Cardiac muscle cell (in vitro differentiated cells and primary cell): ENCODE measurements around the gene IST1. TPM values are rescaled to one million over a fixed set of nuclear protein-coding genes. Genes with fewer than 3 reads are reported as not detected.

ENCODE experiments used
- DNase-seq, 2 donors: peaks; one replicate each; pipeline versions ENCODE4 v3.0.0 to v3.0.0-alpha.2; 2010 to 2017; ENCODE audit warnings: low read depth in 1 of 2, low spot score in 1 of 2
- H3K27ac ChIP-seq: fragments of 200-600 bp; sonication (generic); 2 replicates; pipeline ENCODE4 v1.5.1; 2016
- H3K27me3 ChIP-seq: fragments of 200-600 bp; sonication (generic); 2 replicates; pipeline ENCODE4 v1.6.0; 2016; ENCODE audit warnings: control low read depth
- H3K36me3 ChIP-seq: fragments of 200-600 bp; sonication (generic); 2 replicates; pipeline ENCODE4 v1.5.1; 2016; ENCODE audit warnings: control low read depth
- H3K4me1 ChIP-seq: fragments of 200-600 bp; sonication (generic); 2 replicates; pipeline ENCODE4 v1.8.1; 2017; ENCODE audit warnings: low read depth, mild to moderate bottlenecking, mixed run types
- H3K4me3 ChIP-seq: fragments of 200-600 bp; sonication (generic); 2 replicates; pipeline ENCODE4 v1.5.1; 2016; ENCODE audit warnings: mild to moderate bottlenecking
- H3K9me3 ChIP-seq: fragments of 200-600 bp; sonication (generic); 2 replicates; pipeline ENCODE4 v1.5.1; 2017; ENCODE audit warnings: low read depth, mild to moderate bottlenecking, control low read depth
- polyA plus RNA-seq: library from polyadenylated mRNA; unstranded; fragments of >200 nt; fragmentation: Nextera tagmentation; extraction: Ambion mirVana; gene quantifications from 2 replicates; pipeline ENCODE4 v1.2.1, GENCODE V29; 2016
- total RNA-seq: library from RNA; depleted of rRNA; stranded (reverse); fragments of >200 nt; gene quantifications from 2 replicates; pipeline ENCODE4 v1.2.3, GENCODE V29; 2016
- TF ChIP-seq, protein P1 (sequence below): IDR thresholded peaks from 2 replicates; pipeline ENCODE4 v1.5.1; 2012; ENCODE audit warnings: low read depth, mild to moderate bottlenecking, low read length

The IST1 gene
- total and polyA plus RNA-seq, 2 experiments from 2014 or later = 164 to 248 TPM

DNA sequence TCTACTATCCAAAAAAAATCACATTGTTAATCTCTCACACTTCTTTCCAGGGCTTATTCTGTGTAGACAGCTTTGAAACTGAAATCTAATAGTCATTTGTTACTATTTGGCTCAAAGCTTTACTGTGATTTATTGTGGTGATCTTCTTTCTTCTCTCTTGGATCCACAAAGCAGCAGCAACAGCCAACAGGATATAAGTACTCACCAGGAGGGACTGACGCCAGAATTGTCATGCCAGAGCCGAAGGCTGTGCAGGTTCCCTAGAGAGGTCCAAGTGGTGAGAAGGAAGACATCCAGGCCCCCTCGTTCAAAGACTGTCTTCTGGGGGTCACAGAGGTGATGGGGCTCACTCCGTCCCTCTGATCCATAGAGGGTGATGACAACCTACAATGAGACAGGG is 71.6 kb downstream of the IST1 start:
- TF ChIP-seq, protein P1, sequence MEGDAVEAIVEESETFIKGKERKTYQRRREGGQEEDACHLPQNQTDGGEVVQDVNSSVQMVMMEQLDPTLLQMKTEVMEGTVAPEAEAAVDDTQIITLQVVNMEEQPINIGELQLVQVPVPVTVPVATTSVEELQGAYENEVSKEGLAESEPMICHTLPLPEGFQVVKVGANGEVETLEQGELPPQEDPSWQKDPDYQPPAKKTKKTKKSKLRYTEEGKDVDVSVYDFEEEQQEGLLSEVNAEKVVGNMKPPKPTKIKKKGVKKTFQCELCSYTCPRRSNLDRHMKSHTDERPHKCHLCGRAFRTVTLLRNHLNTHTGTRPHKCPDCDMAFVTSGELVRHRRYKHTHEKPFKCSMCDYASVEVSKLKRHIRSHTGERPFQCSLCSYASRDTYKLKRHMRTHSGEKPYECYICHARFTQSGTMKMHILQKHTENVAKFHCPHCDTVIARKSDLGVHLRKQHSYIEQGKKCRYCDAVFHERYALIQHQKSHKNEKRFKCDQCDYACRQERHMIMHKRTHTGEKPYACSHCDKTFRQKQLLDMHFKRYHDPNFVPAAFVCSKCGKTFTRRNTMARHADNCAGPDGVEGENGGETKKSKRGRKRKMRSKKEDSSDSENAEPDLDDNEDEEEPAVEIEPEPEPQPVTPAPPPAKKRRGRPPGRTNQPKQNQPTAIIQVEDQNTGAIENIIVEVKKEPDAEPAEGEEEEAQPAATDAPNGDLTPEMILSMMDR = no peak
- Histone ChIP-seq H3K9me3 (no peaks in the 10 kb centered on the region), H3K27me3 (no peaks in the 10 kb centered on the region), H3K4me1 (peaks cover 6% of the 10 kb centered on the region), H3K36me3 (no peaks in the 10 kb centered on the region), H3K4me3 (no peak overlapping the region), H3K27ac (no peak overlapping the region)
- no peak for DNase-seq

- Histone ChIP-seq H3K36me3 (no peaks in the 10 kb centered on the region), H3K4me1 (peaks cover 6% of the 10 kb centered on the region), H3K27me3 (no peaks in the 10 kb centered on the region), H3K27ac (no peak overlapping the region), H3K9me3 (no peaks in the 10 kb centered on the region), H3K4me3 (no peak overlapping the region)
- TF ChIP-seq, protein P1 = no peak
- no peak for DNase-seq
Observed at GRCh38 chr16:71969353-71969752, 74.0 kb downstream of the IST1 start.

- Histone ChIP-seq H3K27ac (no peak overlapping the region), H3K4me1 (peaks cover 5% of the 10 kb centered on the region), H3K27me3 (no peaks in the 10 kb centered on the region), H3K36me3 (no peaks in the 10 kb centered on the region), H3K9me3 (no peaks in the 10 kb centered on the region), H3K4me3 (no peak overlapping the region)
- DNase-seq = no peak
- TF ChIP-seq, protein P1 = no peak
Observed at GRCh38 chr16:71971571-71971970, 76.2 kb downstream of the IST1 start.

- DNase-seq = no peak
- Histone ChIP-seq H3K27ac (no peak overlapping the region), H3K4me1 (no peaks in the 10 kb centered on the region), H3K27me3 (no peaks in the 10 kb centered on the region), H3K9me3 (no peaks in the 10 kb centered on the region), H3K4me3 (no peak overlapping the region), H3K36me3 (no peaks in the 10 kb centered on the region)
- TF ChIP-seq, protein P1 = no peak
Observed at GRCh38 chr16:71972356-71972755, 77.0 kb downstream of the IST1 start.

- Histone ChIP-seq H3K36me3 (no peaks in the 10 kb centered on the region), H3K9me3 (no peaks in the 10 kb centered on the region), H3K27ac (no peak overlapping the region), H3K4me3 (no peak overlapping the region), H3K4me1 (no peaks in the 10 kb centered on the region), H3K27me3 (no peaks in the 10 kb centered on the region)
- TF ChIP-seq, protein P1 = no peak
- DNase-seq = no peak
Observed at GRCh38 chr16:71973001-71973400, 77.7 kb downstream of the IST1 start.
